Measurements from ENCODE around the gene LYPD5. TPM values are rescaled to one million over a fixed set of nuclear protein-coding genes. Genes with fewer than 3 reads are reported as not detected.

The LYPD5 gene
- total RNA-seq, 1 experiment from 2014 or later, result 0.87 TPM

GRCh38 chr19:43767818-43768217 lies 34.4 kb downstream of the LYPD5 start:
- intact Hi-C loops (cut with micrococcal nuclease; ENCODE audit: unreplicated experiment), result no loop called here
- ChIA-PET POLR2A (no interaction called here), CTCF (interaction anchor here (1.8 kb wide), 1 partner anchor 11 kb away, joined by 10 read pairs; no protein-coding TSS in a partner anchor)
- ATAC-seq (no peak), DNase-seq (ENCODE audit: low read depth, low spot score) (no peak)
- in situ Hi-C loops (cut with HindIII; ENCODE audit: low pct_unique_long_range_greater_than_20kb, low sequenced_read_pairs), result no loop called here
- Histone ChIP-seq H3K4me1 (ENCODE audit: control insufficient read depth, insufficient read depth, low read length) (peaks cover 19% of the 10 kb centered on the region), H3K9me3 (ENCODE audit: control insufficient read depth, insufficient read depth, low read depth, low read length) (no peaks in the 10 kb centered on the region), H3K4me3 (ENCODE audit: low read depth in 2 of 2, low read length in 2 of 2) (no peak overlapping the region), H3K27me3 (ENCODE audit: control insufficient read depth, insufficient read depth, low read length) (no peaks in the 10 kb centered on the region), H3K27ac (ENCODE audit: low read length) (peak overlapping the region; percentile 39; the same call in 1 of the 2 replicates), H3K36me3 (ENCODE audit: control insufficient read depth, insufficient read depth, low read length) (0 out of 2 replicates have a peak, but pooled peaks cover 3% of the 10 kb centered on the region)
- BruUV-seq (replicated peaks), result no TSS peak
- TF ChIP-seq REST (IDR thresholded peaks at IDR 0.05; ENCODE audit: insufficient read depth in 1 of 2, low read depth in 2 of 2, low read length in 1 of 2) (no peak), POLR2AphosphoS5 (IDR thresholded peaks at IDR 0.05; ENCODE audit: low read depth, low read length) (no peak), SIN3A (IDR thresholded peaks at IDR 0.05; ENCODE audit: borderline replicate concordance, insufficient read depth, low read depth, low read length) (no peak), CTCF (IDR thresholded peaks at IDR 0.05) (no peak), TCF7L2 (IDR thresholded peaks at IDR 0.05; ENCODE audit: low read depth, low read length) (no peak)

GRCh38 chr19:43767316-43767715 lies 34.9 kb downstream of the LYPD5 start:
- ATAC-seq (no peak), DNase-seq (ENCODE audit: low read depth, low spot score) (no peak)
- BruUV-seq (replicated peaks), result no TSS peak
- no peak overlapping the region for H3K4me3 ChIP-seq (ENCODE audit: low read depth in 2 of 2, low read length in 2 of 2)
- no peaks in the 10 kb centered on the region for H3K9me3 ChIP-seq (ENCODE audit: control insufficient read depth, insufficient read depth, low read depth, low read length)
- in situ Hi-C loops (cut with HindIII; ENCODE audit: low pct_unique_long_range_greater_than_20kb, low sequenced_read_pairs) (no loop called here), intact Hi-C loops (cut with micrococcal nuclease; ENCODE audit: unreplicated experiment) (no loop called here)
- H3K36me3 ChIP-seq (ENCODE audit: control insufficient read depth, insufficient read depth, low read length), result 0 out of 2 replicates have a peak, but pooled peaks cover 3% of the 10 kb centered on the region
- no peaks in the 10 kb centered on the region for H3K27me3 ChIP-seq (ENCODE audit: control insufficient read depth, insufficient read depth, low read length)
- CTCF ChIA-PET, result interaction anchor here (0.6 to 1.8 kb wide), 3 partner anchors 11 to 21 kb away, joined by 7 to 10 read pairs (median 8); no protein-coding TSS in a partner anchor
- TF ChIP-seq TCF7L2 (IDR thresholded peaks at IDR 0.05; ENCODE audit: low read depth, low read length) (no peak), POLR2AphosphoS5 (IDR thresholded peaks at IDR 0.05; ENCODE audit: low read depth, low read length) (no peak), CTCF (IDR thresholded peaks at IDR 0.05) (no peak), REST (IDR thresholded peaks at IDR 0.05; ENCODE audit: insufficient read depth in 1 of 2, low read depth in 2 of 2, low read length in 1 of 2) (no peak), SIN3A (IDR thresholded peaks at IDR 0.05; ENCODE audit: borderline replicate concordance, insufficient read depth, low read depth, low read length) (no peak)
- H3K4me1 ChIP-seq (ENCODE audit: control insufficient read depth, insufficient read depth, low read length), result peaks cover 19% of the 10 kb centered on the region
- H3K27ac ChIP-seq (ENCODE audit: low read length), result no peak overlapping the region; the same call in 1 of the 2 replicates
- POLR2A ChIA-PET, result no interaction called here
